Measurements from ENCODE around the gene SRSF5. TPM values are rescaled to one million over a fixed set of nuclear protein-coding genes. Genes with fewer than 3 reads are reported as not detected.

SRSF5 gene
- total and polyA plus RNA-seq, 2 donors from 2014 or later = 207 to 340 TPM

GRCh38 chr14:69770559-69770958 lies 3.6 kb downstream of the SRSF5 start:
- no peak for FAIRE-seq
- H3K36me3 ChIP-seq (ENCODE audit: control insufficient read depth in 2 of 3, insufficient read depth in 3 of 3, low read length in 3 of 3) = peaks cover 28 to 65% (median 45%) of the 10 kb centered on the region in 3 donors
- intact Hi-C loops (cut with DNase I) = no loop called here

GRCh38 chr14:69771136-69771535 lies 4.2 kb downstream of the SRSF5 start:
- FAIRE-seq = no peak
- H3K9me3 ChIP-seq (ENCODE audit: control insufficient read depth in 2 of 3, insufficient read depth in 1 of 3, low read length in 3 of 3) = no peaks in the 10 kb centered on the region
- H3K4me3 ChIP-seq (ENCODE audit: low read length in 3 of 3) = no peak overlapping the region
- H3K36me3 ChIP-seq (ENCODE audit: control insufficient read depth in 2 of 3, insufficient read depth in 3 of 3, low read length in 3 of 3) = peaks cover 28 to 70% (median 47%) of the 10 kb centered on the region in 3 donors
- intact Hi-C loops (cut with DNase I) = no loop called here
- no peak overlapping the region for H3K27ac ChIP-seq (ENCODE audit: low read depth in 2 of 2, low read length in 2 of 2)
- no peaks in the 10 kb centered on the region for H3K27me3 ChIP-seq (ENCODE audit: control insufficient read depth, insufficient read depth, low read length)
- TF ChIP-seq CTCF (IDR thresholded peaks at IDR 0.05; ENCODE audit: borderline replicate concordance, extremely low read depth, insufficient read depth) = no peak
- no peak overlapping the region for H3K9ac ChIP-seq (ENCODE audit: low read length in 3 of 3)
- H3K4me1 ChIP-seq (ENCODE audit: control insufficient read depth in 2 of 3, insufficient read depth in 2 of 3, low read depth in 1 of 3, low read length in 3 of 3) = peaks cover 12 to 25% (median 13%) of the 10 kb centered on the region in 3 donors
- DNase-seq = peak in 1 of 5 donors; percentile 70

More at GRCh38 chr14:69770559-69770958, 3.6 kb downstream of the SRSF5 start:
- H3K27me3 ChIP-seq (ENCODE audit: control insufficient read depth, insufficient read depth, low read length) = no peaks in the 10 kb centered on the region
- DNase-seq = no peak
- no peak overlapping the region for H3K9ac ChIP-seq (ENCODE audit: low read length in 3 of 3)
- H3K9me3 ChIP-seq (ENCODE audit: control insufficient read depth in 2 of 3, insufficient read depth in 1 of 3, low read length in 3 of 3) = no peaks in the 10 kb centered on the region
- H3K4me3 ChIP-seq (ENCODE audit: low read length in 3 of 3) = no peak overlapping the region
- peaks cover 12 to 25% (median 13%) of the 10 kb centered on the region in 3 donors for H3K4me1 ChIP-seq (ENCODE audit: control insufficient read depth in 2 of 3, insufficient read depth in 2 of 3, low read depth in 1 of 3, low read length in 3 of 3)
- TF ChIP-seq CTCF (IDR thresholded peaks at IDR 0.05; ENCODE audit: borderline replicate concordance, extremely low read depth, insufficient read depth) = no peak
- H3K27ac ChIP-seq (ENCODE audit: low read depth in 2 of 2, low read length in 2 of 2) = no peak overlapping the region

GRCh38 chr14:69772082-69773017 lies 5.4 kb downstream of the SRSF5 start:
- Histone ChIP-seq H3K9ac (ENCODE audit: low read length in 3 of 3) (no peak overlapping the region), H3K27ac (ENCODE audit: low read depth in 2 of 2, low read length in 2 of 2) (no peak overlapping the region), H3K4me3 (ENCODE audit: low read length in 3 of 3) (no peak overlapping the region), H3K36me3 (ENCODE audit: control insufficient read depth in 2 of 3, insufficient read depth in 3 of 3, low read length in 3 of 3) (peaks cover 28 to 76% (median 51%) of the 10 kb centered on the region in 3 donors), H3K4me1 (ENCODE audit: control insufficient read depth in 2 of 3, insufficient read depth in 2 of 3, low read depth in 1 of 3, low read length in 3 of 3) (peaks cover 9 to 22% (median 13%) of the 10 kb centered on the region in 3 donors), H3K27me3 (ENCODE audit: control insufficient read depth, insufficient read depth, low read length) (no peaks in the 10 kb centered on the region), H3K9me3 (ENCODE audit: control insufficient read depth in 2 of 3, insufficient read depth in 1 of 3, low read length in 3 of 3) (no peaks in the 10 kb centered on the region)
- no peak for TF ChIP-seq CTCF (IDR thresholded peaks at IDR 0.05; ENCODE audit: borderline replicate concordance, extremely low read depth, insufficient read depth)
- intact Hi-C loops (cut with DNase I) = no loop called here
- FAIRE-seq = no peak
- no peak for DNase-seq

Data from kidney (tissue), 14 donors.